Measurements from ENCODE around the gene DPM3. TPM values are rescaled to one million over a fixed set of nuclear protein-coding genes. Genes with fewer than 3 reads are reported as not detected.

DPM3 gene
- total and polyA plus RNA-seq, 2 of the 13 experiments (the other 11 are each of a cell fraction or from before 2014, with no cell fraction given), result 23.2 to 53.4 TPM

DNA sequence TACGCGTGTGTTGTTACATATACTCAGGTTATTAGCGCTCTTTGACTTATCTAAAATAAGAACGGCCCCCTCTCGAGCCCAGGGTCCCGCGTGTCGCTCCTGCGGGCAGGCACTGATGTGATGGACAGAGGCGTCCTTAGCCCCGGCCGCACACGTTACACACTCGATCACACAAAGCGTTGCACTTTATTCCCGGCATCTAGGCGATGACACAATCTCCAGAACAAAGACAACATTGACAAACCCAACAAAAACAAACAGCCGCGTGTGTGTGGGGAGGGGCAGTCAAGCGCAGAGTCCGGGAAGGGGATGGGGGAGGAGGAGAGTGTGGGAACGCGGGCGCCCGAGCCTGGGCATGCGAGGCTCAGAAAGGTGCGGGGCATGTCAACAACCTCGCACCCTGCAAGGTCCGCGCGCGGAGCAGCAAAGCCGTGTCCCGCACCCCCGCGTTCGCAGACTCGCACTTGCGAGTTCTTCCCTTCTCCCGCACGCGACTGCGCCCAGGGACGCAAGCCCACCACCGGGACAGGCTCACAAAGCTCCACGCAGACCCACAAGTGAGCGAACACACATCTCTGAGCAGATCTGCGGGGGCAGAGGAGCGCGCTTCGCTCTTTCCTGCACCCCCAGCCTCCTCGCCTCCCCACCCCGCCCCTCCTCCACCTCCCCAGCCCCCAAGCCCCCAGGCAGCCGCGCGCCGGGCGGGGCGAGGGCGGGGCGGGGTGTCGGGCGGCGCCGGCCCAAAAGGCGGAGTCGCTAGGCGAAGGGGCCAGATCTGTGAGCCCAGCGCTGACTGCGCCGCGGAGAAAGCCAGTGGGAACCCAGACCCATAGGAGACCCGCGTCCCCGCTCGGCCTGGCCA, 13.0 kb downstream of the DPM3 start, which contains the start of gene EFNA1 (continued):
- TF ChIP-seq, protein P1, sequence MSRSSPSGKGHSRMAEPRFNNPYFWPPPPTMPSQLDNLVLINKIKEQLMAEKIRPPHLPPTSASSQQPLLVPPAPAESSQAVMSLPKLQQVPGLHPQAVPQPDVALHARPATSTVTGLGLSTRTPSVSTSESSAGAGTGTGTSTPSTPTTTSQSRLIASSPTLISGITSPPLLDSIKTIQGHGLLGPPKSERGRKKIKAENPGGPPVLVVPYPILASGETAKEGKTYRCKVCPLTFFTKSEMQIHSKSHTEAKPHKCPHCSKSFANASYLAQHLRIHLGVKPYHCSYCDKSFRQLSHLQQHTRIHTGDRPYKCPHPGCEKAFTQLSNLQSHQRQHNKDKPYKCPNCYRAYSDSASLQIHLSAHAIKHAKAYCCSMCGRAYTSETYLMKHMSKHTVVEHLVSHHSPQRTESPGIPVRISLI (CRISPR knock-in tag; IDR thresholded peaks at IDR 0.05; ENCODE audit: borderline replicate concordance), result no peak; the same call in 1 of the 2 replicates
- TF ChIP-seq FIP1L1 (IDR thresholded peaks at IDR 0.05; ENCODE audit: borderline replicate concordance, insufficient read depth, low read depth, low read length), result no peak
- TF ChIP-seq TBX2 (CRISPR knock-in tag; IDR thresholded peaks at IDR 0.05; ENCODE audit: borderline replicate concordance), result peak; percentile 91
- TF ChIP-seq RNF219 (CRISPR knock-in tag; IDR thresholded peaks at IDR 0.05), result no peak; the same call in 1 of the 2 replicates
- no peak for TF ChIP-seq KAT2B (IDR thresholded peaks at IDR 0.05; ENCODE audit: borderline replicate concordance, low read depth, low read length)
- TF ChIP-seq, protein P2, sequence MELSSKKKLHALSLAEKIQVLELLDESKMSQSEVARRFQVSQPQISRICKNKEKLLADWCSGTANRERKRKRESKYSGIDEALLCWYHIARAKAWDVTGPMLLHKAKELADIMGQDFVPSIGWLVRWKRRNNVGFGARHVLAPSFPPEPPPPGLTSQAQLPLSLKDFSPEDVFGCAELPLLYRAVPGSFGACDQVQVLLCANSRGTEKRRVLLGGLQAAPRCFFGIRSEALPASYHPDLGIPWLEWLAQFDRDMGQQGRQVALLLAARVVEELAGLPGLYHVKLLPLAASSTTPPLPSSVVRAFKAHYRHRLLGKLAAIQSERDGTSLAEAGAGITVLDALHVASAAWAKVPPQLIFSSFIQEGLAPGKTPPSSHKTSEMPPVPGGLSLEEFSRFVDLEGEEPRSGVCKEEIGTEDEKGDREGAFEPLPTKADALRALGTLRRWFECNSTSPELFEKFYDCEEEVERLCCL (CRISPR knock-in tag; IDR thresholded peaks at IDR 0.05; ENCODE audit: borderline replicate concordance), result no peak
- TF ChIP-seq ZFP90 (CRISPR knock-in tag; IDR thresholded peaks at IDR 0.05; ENCODE audit: borderline replicate concordance), result no peak
- TF ChIP-seq CREB1 (IDR thresholded peaks at IDR 0.05), result peak; percentile 79
- TF ChIP-seq CREB1 (CRISPR knock-in tag; IDR thresholded peaks at IDR 0.05), result no peak
- TF ChIP-seq ATAD3A (CRISPR knock-in tag; IDR thresholded peaks at IDR 0.05), result no peak
- TF ChIP-seq, protein P3, sequence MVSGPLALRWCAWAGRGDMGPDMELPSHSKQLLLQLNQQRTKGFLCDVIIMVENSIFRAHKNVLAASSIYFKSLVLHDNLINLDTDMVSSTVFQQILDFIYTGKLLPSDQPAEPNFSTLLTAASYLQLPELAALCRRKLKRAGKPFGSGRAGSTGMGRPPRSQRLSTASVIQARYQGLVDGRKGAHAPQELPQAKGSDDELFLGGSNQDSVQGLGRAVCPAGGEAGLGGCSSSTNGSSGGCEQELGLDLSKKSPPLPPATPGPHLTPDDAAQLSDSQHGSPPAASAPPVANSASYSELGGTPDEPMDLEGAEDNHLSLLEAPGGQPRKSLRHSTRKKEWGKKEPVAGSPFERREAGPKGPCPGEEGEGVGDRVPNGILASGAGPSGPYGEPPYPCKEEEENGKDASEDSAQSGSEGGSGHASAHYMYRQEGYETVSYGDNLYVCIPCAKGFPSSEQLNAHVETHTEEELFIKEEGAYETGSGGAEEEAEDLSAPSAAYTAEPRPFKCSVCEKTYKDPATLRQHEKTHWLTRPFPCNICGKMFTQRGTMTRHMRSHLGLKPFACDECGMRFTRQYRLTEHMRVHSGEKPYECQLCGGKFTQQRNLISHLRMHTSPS (CRISPR knock-in tag; IDR thresholded peaks at IDR 0.05; ENCODE audit: low read depth), result peak; percentile 89
- TF ChIP-seq FOXC1 (CRISPR knock-in tag; IDR thresholded peaks at IDR 0.05; ENCODE audit: borderline replicate concordance), result no peak; the same call in 1 of the 2 replicates
- TF ChIP-seq TOPORS (CRISPR knock-in tag; IDR thresholded peaks at IDR 0.05), result no peak; the same call in none of the 2 replicates
- TF ChIP-seq PHB2 (IDR thresholded peaks at IDR 0.05; ENCODE audit: partially characterized antibody), result no peak
- no peak for TF ChIP-seq ZSCAN12 (CRISPR knock-in tag; IDR thresholded peaks at IDR 0.05)
- TF ChIP-seq THAP8 (CRISPR knock-in tag; IDR thresholded peaks at IDR 0.05; ENCODE audit: borderline replicate concordance), result no peak
- TF ChIP-seq BCLAF1 (IDR thresholded peaks at IDR 0.05), result no peak
